ENCODE results near the gene CDH5. TPM values are rescaled to one million over a fixed set of nuclear protein-coding genes. Genes with fewer than 3 reads are reported as not detected.

CDH5 gene
- total and polyA plus RNA-seq, 2 of the 8 experiments (the other 6 are each of a cell fraction or from before 2014, with no cell fraction given) = 0.32 TPM

- ChIA-PET POLR2A (ENCODE audit: partially characterized antibody) (no interaction called here), CTCF (ENCODE audit: partially characterized antibody) (interaction anchor here (0.8 to 4.2 kb wide), 7 partner anchors 9 to 188 kb away, joined by 3 to 18 read pairs (median 3); no protein-coding TSS in a partner anchor)
- Histone ChIP-seq H2AK5ac (ENCODE audit: low read depth, low read length) (no peak overlapping the region), H3K36me3 (ENCODE audit: control insufficient read depth in 2 of 4, insufficient read depth in 4 of 4, low read length in 3 of 4) (no peaks in the 10 kb centered on the region), H3K27ac (ENCODE audit: low read depth, low read length) (no peak overlapping the region), H2BK5ac (ENCODE audit: low read depth, low read length) (no peak overlapping the region), H3K9me3 (ENCODE audit: insufficient read depth in 2 of 2, low read depth in 1 of 2, low read length in 1 of 2) (no peaks in the 10 kb centered on the region), H3K14ac (ENCODE audit: insufficient read length) (no peak overlapping the region), H3K4ac (replicated peaks; ENCODE audit: insufficient read length, low read depth, low read length) (no peak overlapping the region), H3K27me3 (replicated peaks in 1 of 4; ENCODE audit: control insufficient read depth in 3 of 4, extremely low read depth in 1 of 4, insufficient read depth in 3 of 4, low read length in 3 of 4) (no peaks in the 10 kb centered on the region), H3K56ac (replicated peaks; ENCODE audit: insufficient read length, low read depth, low read length) (no peak overlapping the region), H2BK12ac (ENCODE audit: low read depth, low read length) (no peak overlapping the region), H3K18ac (ENCODE audit: extremely low read depth, low read length) (no peak overlapping the region), H3K79me1 (ENCODE audit: low read depth, low read length) (no peaks in the 10 kb centered on the region), H3K79me2 (ENCODE audit: control insufficient read depth in 1 of 2, insufficient read depth in 2 of 2, low read length in 2 of 2) (no peaks in the 10 kb centered on the region), H2BK120ac (replicated peaks; ENCODE audit: low read depth, low read length) (no peak overlapping the region), H3K9ac (replicated peaks in 1 of 4; ENCODE audit: extremely low read depth in 1 of 4, low read depth in 3 of 4, low read length in 3 of 4) (no peak overlapping the region), H2BK20ac (ENCODE audit: low read length) (peak overlapping the region; percentile 16; the same call in 1 of the 2 replicates), H2BK15ac (ENCODE audit: low read length) (no peak overlapping the region), H3K4me3 (ENCODE audit: extremely low read depth in 1 of 4, insufficient read depth in 2 of 4, low read depth in 3 of 4, low read length in 4 of 4) (no peak overlapping the region), H4K91ac (replicated peaks; ENCODE audit: insufficient read length, low read length) (no peak overlapping the region), H3K4me1 (replicated peaks in 1 of 4; ENCODE audit: control insufficient read depth in 3 of 4, insufficient read depth in 4 of 4, low read length in 3 of 4) (peaks cover 0 to 17% (median 12%) of the 10 kb centered on the region in 4 experiments; a peak in 6 of 7 replicates), H4K20me1 (replicated peaks in 1 of 2; ENCODE audit: control insufficient read depth in 1 of 2, insufficient read depth in 2 of 2, low read length in 2 of 2) (no peaks in the 10 kb centered on the region), H4K8ac (ENCODE audit: extremely low read depth, insufficient read depth, low read length) (no peak overlapping the region), H3K23ac (ENCODE audit: insufficient read length) (no peak overlapping the region), H2AFZ (ENCODE audit: low read length) (no peak overlapping the region), H3K23me2 (ENCODE audit: low read depth, low read length) (no peaks in the 10 kb centered on the region), H3K4me2 (ENCODE audit: insufficient read depth in 1 of 2, low read depth in 2 of 2, low read length in 2 of 2) (no peak overlapping the region), H4K5ac (ENCODE audit: insufficient read length, low read depth, low read length) (no peak overlapping the region)
- 84% methylated on average over 13 of the region's 13 CpGs; no CpG with 5 or more reads in 1 of the 2 experiments for WGBS, 2 experiments (ENCODE audit: extremely low coverage in 1 of 2, insufficient coverage in 1 of 2, insufficient read length in 1 of 2, insufficient replicate concordance in 2 of 2, low coverage in 1 of 2, low lambda C conversion rate in 2 of 2, missing lambda C conversion rate in 1 of 2)
- no peak for FAIRE-seq
- no peak for DNase-seq (ENCODE audit: low read depth in 1 of 2, low spot score in 2 of 2)
- TF ChIP-seq E2F6 (IDR thresholded peaks at IDR 0.05) = no peak
- peak in 1 of 2 experiments; percentile 63; a peak in 1 of 4 replicates for TF ChIP-seq HDAC2 (IDR thresholded peaks at IDR 0.05; ENCODE audit: borderline replicate concordance in 1 of 2, low read depth in 2 of 2, low read length in 2 of 2)
- 0 out of 2 replicates have a peak, but pooled peaks have one; percentile 92 for TF ChIP-seq KDM1A (IDR thresholded peaks at IDR 0.05; ENCODE audit: borderline replicate concordance, low read length)
- no peak for TF ChIP-seq BACH1 (IDR thresholded peaks at IDR 0.05; ENCODE audit: low read length)
Measured at GRCh38 chr16:66363211-66363777, 3.2 kb upstream of the CDH5 start.
